NCI-H1436 treated with DMSO at 0.1 percent for 48 hours (cell line): ENCODE measurements around the gene ERVK3-1.

Source experiments
- DNase-seq: peaks from one replicate; lab custom pipeline; 2025; lab: John Stamatoyannopoulos, UW

The ERVK3-1 gene

DNA sequence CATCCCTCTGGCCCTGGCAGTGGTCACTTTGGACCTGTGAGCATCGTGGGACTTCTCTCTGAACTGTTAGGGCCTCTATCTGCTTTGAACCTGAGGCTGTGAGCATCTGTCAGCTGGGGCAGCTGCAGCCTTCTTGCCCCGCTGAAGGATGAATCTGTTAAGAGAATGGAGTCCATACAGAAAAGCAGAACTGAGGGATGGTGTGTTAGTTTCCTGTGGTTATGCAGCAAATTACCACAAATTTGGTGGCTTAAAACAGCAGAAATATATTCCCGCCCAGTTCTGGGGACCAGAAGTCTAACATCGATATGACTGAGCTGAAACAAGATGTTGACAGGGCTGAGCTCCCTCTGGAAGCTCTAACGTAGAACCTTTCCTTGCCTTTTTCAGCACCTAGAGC lies 59.0 kb downstream of the ERVK3-1 start:
- no peak for DNase-seq
